AG04450 (cell line): ENCODE data around the gene ZNF586. TPM values are rescaled to one million over a fixed set of nuclear protein-coding genes. Genes with fewer than 3 reads are reported as not detected.
"Not testable (repeated sequence)": the region's sequence is repeated elsewhere in the genome, so short reads cannot be mapped to it uniquely, and the experiment has no call there.

ENCODE experiments used
- CTCF ChIA-PET: fragments of 300-600, 350-600 bp; formaldehyde crosslinking; extraction: SDS; loops from one replicate; lab custom pipeline; 2022; ENCODE audit warnings: antibody characterized with exemption, inconsistent platforms; lab: Charles Lee
- POLR2A ChIA-PET: fragments of 350-600 bp; formaldehyde crosslinking; extraction: SDS; loops from one replicate; lab custom pipeline; 2021; ENCODE audit warnings: antibody characterized with exemption, inconsistent platforms; lab: Yijun Ruan, JAX
- DNase-seq: peaks from one replicate; pipeline ENCODE4 v3.0.0-alpha.2; 2011; ENCODE audit warnings: low read depth, low spot score
- H3K27ac ChIP-seq: one replicate; pipeline ENCODE4 v1.5.1; 2012; ENCODE audit warnings: low read depth, low read length, control low read depth
- H3K27me3 ChIP-seq: one replicate; pipeline ENCODE4 v1.6.0; 2012; ENCODE audit warnings: low read length; ENCODE audit not compliant: control insufficient read depth, insufficient read depth
- H3K4me3 ChIP-seq: 2 replicates; pipeline ENCODE4 v1.5.1; 2011; ENCODE audit warnings: mild to moderate bottlenecking, low read depth, low read length, control low read depth
- H3K9me3 ChIP-seq: 2 replicates; pipeline ENCODE4 v1.5.1; 2012; ENCODE audit warnings: low read length; ENCODE audit not compliant: control insufficient read depth, insufficient read depth
- polyA plus RNA-seq: library from polyadenylated mRNA; depleted of rRNA; stranded (reverse); fragments of >200 nt; gene quantifications from 2 replicates; pipeline ENCODE4 v1.2.3, GENCODE V29; 2011
- TF ChIP-seq, protein P1 (sequence below): IDR thresholded peaks from 2 replicates; pipeline ENCODE4 v1.5.1; 2011; ENCODE audit warnings: low read depth, low read length, control low read depth, inconsistent platforms

The ZNF586 gene
- polyA plus RNA-seq, 1 experiment = 9.8 TPM

GRCh38 chr19:57817976-57818375 is 48.5 kb downstream of the ZNF586 start:
- TF ChIP-seq, protein P1, sequence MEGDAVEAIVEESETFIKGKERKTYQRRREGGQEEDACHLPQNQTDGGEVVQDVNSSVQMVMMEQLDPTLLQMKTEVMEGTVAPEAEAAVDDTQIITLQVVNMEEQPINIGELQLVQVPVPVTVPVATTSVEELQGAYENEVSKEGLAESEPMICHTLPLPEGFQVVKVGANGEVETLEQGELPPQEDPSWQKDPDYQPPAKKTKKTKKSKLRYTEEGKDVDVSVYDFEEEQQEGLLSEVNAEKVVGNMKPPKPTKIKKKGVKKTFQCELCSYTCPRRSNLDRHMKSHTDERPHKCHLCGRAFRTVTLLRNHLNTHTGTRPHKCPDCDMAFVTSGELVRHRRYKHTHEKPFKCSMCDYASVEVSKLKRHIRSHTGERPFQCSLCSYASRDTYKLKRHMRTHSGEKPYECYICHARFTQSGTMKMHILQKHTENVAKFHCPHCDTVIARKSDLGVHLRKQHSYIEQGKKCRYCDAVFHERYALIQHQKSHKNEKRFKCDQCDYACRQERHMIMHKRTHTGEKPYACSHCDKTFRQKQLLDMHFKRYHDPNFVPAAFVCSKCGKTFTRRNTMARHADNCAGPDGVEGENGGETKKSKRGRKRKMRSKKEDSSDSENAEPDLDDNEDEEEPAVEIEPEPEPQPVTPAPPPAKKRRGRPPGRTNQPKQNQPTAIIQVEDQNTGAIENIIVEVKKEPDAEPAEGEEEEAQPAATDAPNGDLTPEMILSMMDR = no peak
- H3K4me3 ChIP-seq = no peak overlapping the region

DNA sequence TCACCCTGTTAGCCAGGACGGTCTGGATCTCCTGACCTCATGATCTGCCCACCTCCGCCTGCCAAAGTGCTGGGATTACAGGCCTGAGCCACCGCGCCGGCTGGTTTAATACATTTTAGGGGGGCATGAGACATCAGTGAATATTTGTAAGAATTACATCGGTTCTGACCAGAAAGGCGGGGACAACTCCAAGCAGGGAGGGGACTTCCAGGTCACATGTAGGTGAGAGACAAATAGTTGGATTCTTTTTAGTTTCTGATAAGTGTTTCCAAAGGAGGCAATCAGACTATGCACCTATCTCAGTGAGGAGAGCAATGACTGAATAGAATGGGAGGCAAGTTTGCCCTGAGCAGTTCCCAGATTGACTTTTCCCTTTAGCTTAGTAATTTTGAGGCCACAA is 48.9 kb downstream of the ZNF586 start:
- H3K4me3 ChIP-seq = no peak overlapping the region
- ChIA-PET CTCF (interaction anchor here (0.7 to 1.2 kb wide), 3 partner anchors 12 to 456 kb away, joined by 4 to 5 read pairs (median 4); partner anchors contain the start of genes ZNF587B and ZNF814), POLR2A (interaction anchor here (0.7 to 1.7 kb wide), 3 partner anchors 49 to 98 kb away, joined by 4 to 8 read pairs (median 7); partner anchors contain the start of gene ZNF586)
- H3K9me3 ChIP-seq = no peaks in the 10 kb centered on the region; the same call in 1 of the 2 replicates
- no peak overlapping the region for H3K27ac ChIP-seq
- H3K27me3 ChIP-seq = no peaks in the 10 kb centered on the region
- DNase-seq = no peak
- TF ChIP-seq, protein P1 = no peak

More at GRCh38 chr19:57817976-57818375, 48.5 kb downstream of the ZNF586 start:
- DNase-seq = no peak
- H3K27ac ChIP-seq = no peak overlapping the region
- POLR2A ChIA-PET = interaction anchor here (0.7 kb wide), 1 partner anchor 62 kb away, joined by 6 read pairs; no protein-coding TSS in a partner anchor
- no peaks in the 10 kb centered on the region; the same call in 1 of the 2 replicates for H3K9me3 ChIP-seq
- CTCF ChIA-PET = no interaction called here
- H3K27me3 ChIP-seq = no peaks in the 10 kb centered on the region

GRCh38 chr19:57819475-57820148 is 50.1 kb downstream of the ZNF586 start:
- POLR2A ChIA-PET = interaction anchor here (0.8 to 1.7 kb wide), 8 partner anchors 16 to 343 kb away, joined by 3 to 8 read pairs (median 4); partner anchors contain the start of genes ZNF586, ZNF587 and ZNF671
- Histone ChIP-seq H3K27me3 (no peaks in the 10 kb centered on the region), H3K9me3 (no peaks in the 10 kb centered on the region; the same call in 1 of the 2 replicates), H3K4me3 (peak overlapping the region; percentile 98), H3K27ac (peak overlapping the region; percentile 93)
- TF ChIP-seq, protein P1 = no peak
- CTCF ChIA-PET = interaction anchor here (1.1 to 1.2 kb wide), 2 partner anchors 11 to 69 kb away, joined by 4 to 5 read pairs; partner anchors contain the start of genes ZNF587B and ZNF814
- peak; percentile 79 for DNase-seq

DNA sequence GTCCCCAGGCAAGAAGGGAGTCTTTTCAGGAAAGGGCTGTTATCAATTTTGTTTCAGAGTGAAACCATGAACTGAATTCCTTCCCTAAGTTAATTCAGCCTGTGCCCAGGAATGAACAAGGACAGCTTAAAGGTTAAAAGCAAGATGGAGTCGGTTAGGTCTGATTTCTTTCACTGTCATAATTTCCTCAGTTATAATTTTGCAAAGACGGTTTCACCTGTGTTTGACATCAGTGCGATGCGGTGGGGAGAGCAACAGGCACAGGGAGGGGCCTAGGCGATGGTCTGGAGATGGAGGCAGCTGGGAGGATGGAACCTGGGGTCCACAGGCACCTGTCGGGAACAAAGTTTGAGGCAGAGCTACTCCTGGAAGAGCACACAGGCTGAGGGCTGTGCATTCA is 51.1 kb downstream of the ZNF586 start:
- peak overlapping the region; percentile 98 for H3K4me3 ChIP-seq
- H3K27ac ChIP-seq = no peak overlapping the region
- no peaks in the 10 kb centered on the region for H3K27me3 ChIP-seq
- ChIA-PET CTCF (no interaction called here), POLR2A (no interaction called here)
- DNase-seq = no peak
- no peaks in the 10 kb centered on the region; the same call in 1 of the 2 replicates for H3K9me3 ChIP-seq
- TF ChIP-seq, protein P1 = no peak

- H3K4me3 ChIP-seq = peak overlapping the region; percentile 98; the same call in 1 of the 2 replicates
- H3K9me3 ChIP-seq, DNase-seq, CTCF ChIA-PET, H3K27ac ChIP-seq, H3K27me3 ChIP-seq, POLR2A ChIA-PET: not testable (repeated sequence)
Observed at GRCh38 chr19:57821095-57821494, 51.6 kb downstream of the ZNF586 start.

DNA sequence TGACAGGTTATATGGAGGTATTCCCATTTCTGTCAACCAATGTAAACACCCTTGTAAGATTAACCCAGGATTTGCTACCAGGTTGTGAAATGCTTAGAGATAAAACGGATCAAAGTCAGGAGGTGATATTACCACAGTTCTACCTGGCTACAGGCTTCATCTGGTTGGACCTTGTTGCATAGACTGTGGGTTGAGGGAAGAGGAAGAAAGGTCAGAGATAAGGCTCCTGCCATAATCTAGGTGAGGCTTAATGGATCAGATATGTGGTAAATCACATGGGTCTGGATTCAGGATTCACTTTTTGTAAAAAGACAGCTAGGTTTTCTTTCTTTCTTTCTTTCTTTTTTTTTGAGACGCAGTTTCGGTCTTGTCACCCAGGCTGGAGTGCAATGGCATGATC is 52.0 kb downstream of the ZNF586 start:
- H3K9me3 ChIP-seq, H3K4me3 ChIP-seq, POLR2A ChIA-PET, H3K27ac ChIP-seq, CTCF ChIA-PET, H3K27me3 ChIP-seq, DNase-seq: not testable (repeated sequence)

DNA sequence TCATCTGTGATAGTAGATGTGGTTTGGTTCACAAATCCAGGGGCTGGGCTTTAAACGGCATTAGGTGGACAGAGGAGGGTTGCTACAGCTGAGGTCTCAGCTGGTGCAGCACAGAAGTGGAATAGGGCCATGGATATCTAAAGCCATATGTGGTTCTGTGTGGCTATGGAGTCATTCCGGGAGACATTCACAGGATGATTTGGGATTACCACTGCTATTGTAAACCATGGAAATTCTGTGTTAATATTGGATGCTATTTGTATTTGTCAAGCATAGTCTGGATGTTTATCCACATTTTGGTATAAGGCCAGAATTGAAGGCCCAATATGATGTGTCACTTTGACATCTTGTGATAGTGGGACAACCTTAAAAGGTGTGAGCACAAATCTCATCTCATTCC is 53.7 kb downstream of the ZNF586 start:
- H3K9me3 ChIP-seq, CTCF ChIA-PET, H3K27ac ChIP-seq, H3K27me3 ChIP-seq, H3K4me3 ChIP-seq, POLR2A ChIA-PET, DNase-seq: not testable (repeated sequence)

DNA sequence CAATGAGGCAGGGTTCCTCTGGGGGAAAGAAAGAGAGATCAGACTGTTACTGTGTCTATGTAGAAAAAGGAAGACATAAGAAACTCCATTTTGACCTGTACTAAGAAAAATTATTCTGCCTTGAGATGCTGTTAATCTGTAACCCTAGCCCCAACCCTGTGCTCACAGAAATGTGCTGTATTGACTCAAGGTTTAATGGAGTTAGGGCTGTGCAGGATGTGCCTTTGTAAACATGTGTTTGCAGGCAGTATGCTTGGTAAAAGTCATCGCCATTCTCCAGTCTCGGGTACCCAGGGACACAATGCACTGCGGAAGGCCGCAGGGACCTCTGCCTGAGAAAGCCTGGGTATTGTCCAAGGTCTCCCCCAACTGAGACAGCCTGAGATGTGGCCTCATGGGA is 54.1 kb downstream of the ZNF586 start:
- H3K27me3 ChIP-seq, H3K4me3 ChIP-seq, POLR2A ChIA-PET, CTCF ChIA-PET, H3K9me3 ChIP-seq, DNase-seq, H3K27ac ChIP-seq: not testable (repeated sequence)
